Measurements from ENCODE around the gene CERS6.
"Not testable (repeated sequence)": the region's sequence is repeated elsewhere in the genome, so short reads cannot be mapped to it uniquely, and the experiment has no call there.

CERS6 gene

DNA sequence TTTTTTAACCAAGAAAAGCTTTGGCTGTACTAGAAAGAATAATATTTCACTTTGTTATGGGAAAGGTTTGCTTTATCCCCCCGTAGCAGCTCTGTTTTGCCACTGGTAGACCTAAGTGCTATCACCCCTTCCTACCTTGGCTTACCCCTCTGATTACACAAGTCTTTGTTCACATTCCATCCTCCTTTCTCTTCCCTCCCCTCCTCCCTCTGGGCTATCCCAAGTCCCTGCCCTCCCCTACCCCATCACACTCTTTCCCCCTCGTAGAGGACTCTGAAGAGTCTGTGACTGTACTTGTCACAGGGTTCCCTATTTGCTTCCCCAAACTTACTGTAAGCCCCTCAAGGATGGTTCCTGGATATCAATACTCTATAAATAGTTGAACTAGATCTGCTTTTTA lies 193.5 kb downstream of the CERS6 start:
- DNase-seq, result no peak

DNA sequence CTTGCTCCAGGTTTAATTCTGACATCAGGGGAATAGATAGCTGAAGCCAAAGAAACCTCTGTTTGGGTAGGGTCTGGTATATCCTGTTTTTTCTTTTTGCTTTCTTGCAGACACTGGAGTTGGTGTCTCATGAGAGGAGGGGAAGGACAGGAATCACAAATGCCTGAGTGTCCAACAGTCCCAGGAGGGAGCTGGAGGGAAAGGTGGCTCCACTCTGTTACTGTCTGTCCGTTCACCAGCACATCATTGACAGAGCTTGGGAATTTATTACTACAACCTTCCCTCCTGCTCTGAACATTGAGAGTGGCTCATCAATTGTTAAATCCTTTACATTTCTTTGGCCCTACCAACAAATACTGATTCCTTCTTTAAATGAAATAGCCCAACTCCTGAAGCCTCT lies 194.1 kb downstream of the CERS6 start:
- DNase-seq, result no peak

- no peak for DNase-seq
Measured at GRCh38 chr2:168650781-168651180, 194.7 kb downstream of the CERS6 start.

DNA sequence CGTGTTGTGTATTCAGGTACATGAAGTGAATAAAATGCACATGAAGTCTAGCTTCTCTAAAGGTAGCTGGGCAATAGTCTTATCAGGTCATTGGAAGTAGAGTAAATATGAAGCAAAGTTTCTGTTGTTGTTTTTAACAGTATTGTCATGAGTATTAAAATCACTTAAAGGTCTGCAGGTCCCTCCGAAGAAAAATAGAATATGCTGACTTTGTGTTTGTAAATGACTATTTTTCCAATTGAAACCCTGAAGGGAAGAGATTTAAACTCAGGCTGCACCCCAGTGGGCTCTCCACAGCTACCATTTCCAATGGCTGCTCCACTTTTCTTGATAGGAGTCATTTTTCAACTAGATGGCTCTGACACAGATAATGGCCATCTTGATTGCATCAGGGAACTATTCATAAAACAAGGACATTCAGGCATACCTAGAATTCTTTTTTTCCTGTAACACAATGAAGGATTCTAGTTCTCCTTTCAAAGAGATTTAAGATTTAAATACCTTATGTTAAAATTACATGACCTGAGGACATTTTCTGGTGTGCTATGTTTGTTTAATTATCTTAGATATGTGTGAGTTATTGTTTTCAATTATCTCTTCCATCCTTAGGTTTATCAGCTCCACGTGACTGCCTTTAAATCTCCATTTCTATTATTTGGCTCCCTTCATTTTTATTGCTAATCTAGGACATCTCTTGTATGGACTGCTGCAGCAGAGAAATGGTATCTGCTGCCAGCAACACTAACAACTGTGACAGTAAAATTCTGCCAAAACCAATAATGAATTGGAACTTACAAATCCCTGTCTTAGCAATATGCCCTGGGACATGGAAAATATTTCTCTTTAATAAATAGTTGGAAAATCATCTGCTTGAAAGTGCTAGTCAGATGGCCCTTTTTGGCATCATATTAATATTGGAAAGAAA lies 197.2 kb downstream of the CERS6 start:
- DNase-seq, result no peak

DNA sequence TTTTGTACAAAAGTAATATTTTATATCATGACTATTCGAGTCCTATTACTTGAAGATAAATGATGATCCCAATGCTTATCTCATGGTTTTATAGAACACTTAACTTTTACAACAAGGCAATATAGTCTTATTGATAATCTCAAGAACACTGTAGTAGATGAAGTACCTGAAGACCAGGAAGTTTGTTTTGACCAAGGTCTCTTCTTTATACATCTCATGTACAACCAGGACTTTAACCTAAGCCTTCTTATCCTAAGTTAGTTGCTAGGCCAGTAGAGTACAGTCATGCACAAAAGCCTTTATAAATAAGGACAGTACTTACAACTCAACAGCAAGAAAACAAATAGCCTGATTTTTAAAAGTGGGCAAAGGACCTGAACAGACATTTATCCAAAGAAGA lies 198.6 kb downstream of the CERS6 start:
- DNase-seq, result no peak

- DNase-seq, result no peak
Measured at GRCh38 chr2:168655207-168655606, 199.1 kb downstream of the CERS6 start.

- DNase-seq, result not testable (repeated sequence)
Measured at GRCh38 chr2:168657378-168657777, 201.3 kb downstream of the CERS6 start.

DNA sequence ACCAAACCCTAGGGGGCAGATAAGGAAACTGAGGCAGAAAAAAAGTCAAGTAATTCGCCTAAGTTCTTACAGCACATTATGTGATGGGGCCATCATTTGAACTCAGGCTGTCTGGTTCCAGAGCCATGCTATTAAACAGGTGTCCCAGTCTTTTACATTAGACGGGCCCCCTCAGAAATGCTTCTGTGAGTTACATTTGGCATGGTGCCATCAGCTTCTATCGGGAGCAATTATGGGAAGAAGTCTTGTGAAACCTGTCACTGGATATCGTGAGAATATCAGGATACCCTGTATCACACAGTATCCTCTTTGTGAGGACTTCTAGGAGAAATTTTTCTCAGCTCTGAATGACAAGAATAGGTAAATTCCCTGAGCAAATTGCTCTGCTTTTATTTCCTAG lies 202.6 kb downstream of the CERS6 start:
- DNase-seq, result no peak

DNA sequence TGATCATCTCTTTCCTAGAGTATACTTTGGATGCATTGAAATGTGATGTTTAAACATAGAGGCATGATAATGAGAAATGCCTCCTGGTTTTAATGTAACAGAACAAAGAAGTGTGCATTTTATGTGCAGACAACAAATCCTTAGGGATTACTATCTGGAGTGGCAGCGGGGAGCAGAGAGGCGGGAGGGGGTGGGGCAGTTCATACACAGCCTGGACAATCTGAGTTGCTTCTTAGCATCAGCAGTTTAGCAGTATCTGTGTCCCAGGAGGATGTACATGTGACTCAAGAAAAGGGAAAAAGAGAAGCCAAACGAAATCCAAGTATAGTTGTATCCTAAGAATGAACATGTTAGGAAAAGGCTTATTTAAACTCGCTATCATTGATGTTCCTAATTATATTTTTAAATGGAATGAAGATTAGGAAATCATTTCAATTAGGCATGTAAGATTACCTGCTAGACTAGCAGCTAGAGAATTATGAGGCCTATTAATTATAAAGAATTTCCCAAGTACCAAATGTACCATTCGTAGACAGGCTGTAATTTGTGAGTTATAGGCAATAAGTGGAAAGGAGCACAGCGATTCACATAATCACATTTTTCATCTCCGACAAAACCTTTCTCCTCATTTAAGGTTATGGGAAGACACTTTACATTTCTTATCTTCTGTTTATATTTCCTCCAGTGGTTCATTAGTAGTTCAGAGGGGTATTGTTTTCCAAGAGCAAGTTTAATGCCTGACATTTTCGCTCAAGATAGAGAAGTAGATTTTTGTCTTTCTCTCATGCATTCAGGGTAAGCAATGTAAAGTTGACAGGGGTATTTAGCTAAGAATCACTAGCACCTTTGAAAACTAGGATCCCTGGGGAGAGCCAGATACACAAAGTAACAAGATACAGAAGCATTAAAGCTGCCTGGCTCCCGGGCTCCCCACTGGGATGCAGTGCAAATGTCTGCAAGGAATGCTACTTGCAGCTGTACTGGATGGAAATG lies 205.1 kb downstream of the CERS6 start:
- DNase-seq, result no peak

- no peak for DNase-seq
Measured at GRCh38 chr2:168661863-168662256, 205.8 kb downstream of the CERS6 start.

GRCh38 chr2:168662651-168663208 lies 206.7 kb downstream of the CERS6 start:
- no peak for DNase-seq

DNA sequence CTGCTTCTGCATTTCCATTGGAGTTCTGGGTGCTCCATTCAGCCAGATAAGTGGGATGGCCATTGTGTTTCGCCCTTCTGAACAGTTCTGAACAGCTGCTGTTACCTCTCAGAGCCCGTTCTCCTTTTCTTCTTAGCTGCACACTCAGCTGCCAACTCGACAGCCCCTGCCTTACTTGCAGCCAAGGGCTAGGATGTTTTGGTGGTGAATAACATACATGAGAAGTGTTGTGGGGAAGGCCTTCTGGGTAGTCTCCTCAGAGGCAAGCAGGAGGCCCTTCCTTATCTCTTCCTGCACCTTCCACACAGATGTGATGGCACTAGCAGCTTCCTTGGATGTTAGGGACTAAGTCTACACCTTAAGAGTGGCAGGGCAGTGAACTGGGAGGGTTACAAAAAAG lies 207.9 kb downstream of the CERS6 start:
- DNase-seq, result no peak

- not testable (repeated sequence) for DNase-seq
Measured at GRCh38 chr2:168664715-168665114, 208.6 kb downstream of the CERS6 start.

GRCh38 chr2:168666339-168666738 lies 210.3 kb downstream of the CERS6 start:
- DNase-seq, result no peak

GRCh38 chr2:168667156-168667555 lies 211.1 kb downstream of the CERS6 start:
- no peak for DNase-seq

GRCh38 chr2:168669151-168669550 lies 213.1 kb downstream of the CERS6 start:
- no peak for DNase-seq

DNA sequence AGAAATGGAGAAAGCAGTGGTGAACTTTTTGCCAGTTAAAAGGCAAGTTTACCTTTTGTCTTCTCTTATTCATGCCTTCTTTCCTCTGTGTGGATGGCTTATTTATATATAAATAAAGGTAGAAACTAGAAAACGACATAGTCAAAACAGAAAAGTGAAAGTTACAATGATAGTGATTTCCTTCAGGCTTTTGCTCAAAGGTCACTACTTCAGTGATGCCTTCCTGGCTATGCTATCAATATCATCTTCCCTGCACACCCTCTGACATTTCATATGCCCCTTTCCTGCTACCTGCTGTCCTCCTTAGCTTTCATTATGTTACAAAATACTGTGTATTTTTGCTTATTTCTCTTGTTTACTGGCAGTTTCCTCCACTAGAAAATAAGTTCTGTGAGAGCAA lies 214.4 kb downstream of the CERS6 start:
- no peak for DNase-seq

GRCh38 chr2:168671932-168672331 lies 215.9 kb downstream of the CERS6 start:
- no peak for DNase-seq

DNA sequence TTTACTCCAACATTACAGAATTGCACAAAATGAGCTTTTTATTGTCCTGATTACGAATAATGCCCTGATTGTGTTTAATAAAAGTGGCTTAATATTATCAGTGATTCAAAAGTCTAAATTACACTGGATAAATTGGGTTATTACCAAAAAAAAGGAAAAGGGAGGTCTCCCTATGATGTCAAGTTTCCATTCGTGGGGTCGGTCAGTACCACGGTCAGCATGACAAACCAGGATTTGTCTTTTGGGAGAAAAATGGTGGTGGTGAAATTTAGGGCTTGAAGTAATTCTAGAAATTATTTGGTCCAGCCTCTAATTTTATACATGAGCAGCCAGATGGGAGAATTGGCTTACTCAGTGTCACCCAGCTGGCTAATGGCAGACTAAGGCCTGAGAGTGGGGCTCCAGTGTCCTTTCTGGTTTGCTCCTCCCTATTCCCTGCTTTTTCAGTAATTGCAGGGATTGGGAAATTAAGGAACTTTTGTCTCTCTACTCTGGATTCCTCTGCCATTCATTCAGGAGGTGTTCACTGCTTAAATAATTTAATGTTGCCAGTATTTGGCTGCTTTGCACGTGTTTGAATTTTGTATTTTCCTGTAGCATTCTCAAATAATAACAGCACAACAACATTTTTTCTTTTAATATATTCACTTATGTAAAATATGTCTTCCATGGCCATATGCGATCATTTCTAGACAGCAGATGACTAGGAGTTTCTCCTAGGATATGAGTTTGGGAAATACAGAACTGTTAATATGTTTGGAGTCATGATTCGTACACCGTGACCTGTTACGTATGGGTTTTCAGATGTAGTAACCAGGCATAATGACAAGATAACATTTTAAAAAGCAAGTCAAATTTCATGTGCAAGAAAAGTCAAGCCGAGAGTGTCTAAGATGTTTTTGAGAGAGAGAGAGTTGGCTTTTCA lies 217.5 kb downstream of the CERS6 start:
- no peak for DNase-seq

GRCh38 chr2:168678153-168678853 lies 222.2 kb downstream of the CERS6 start:
- DNase-seq, result no peak

GRCh38 chr2:168679081-168679480 lies 223.0 kb downstream of the CERS6 start:
- DNase-seq, result no peak

All from effector CD8-positive, alpha-beta T cell (primary cell).